Heart left ventricle (tissue), 16 donors: ENCODE data around the gene PML. TPM values are rescaled to one million over a fixed set of nuclear protein-coding genes. Genes with fewer than 3 reads are reported as not detected.
"Not testable (repeated sequence)": the region's sequence is repeated elsewhere in the genome, so short reads cannot be mapped to it uniquely, and the experiment has no call there.

Experiments used
- ATAC-seq, 4 donors: fragments of 200-7000 bp; cut with Tn5 transposase; one replicate each; pipeline ENCODE4 v1.9.1; 2020 to 2022; ENCODE audit warnings: moderate library complexity in 4 of 4, mild to moderate bottlenecking in 3 of 4, moderate number of reproducible peaks in 1 of 4
- DNase-seq, 5 donors: peaks; one replicate each; pipeline ENCODE4 v3.0.0-alpha.2; 2020
- H3K27ac ChIP-seq, 12 donors: fragments of 200-600 bp; sonication (generic) in 4 of 12; one replicate each; pipeline versions ENCODE4 v1.5.0 to v1.8.0; 2016 to 2022; ENCODE audit warnings: mild to moderate bottlenecking in 2 of 12
- H3K27me3 ChIP-seq, 9 donors: fragments of 200-600 bp; sonication (generic) in 2 of 9; one replicate each; pipeline versions ENCODE4 v1.5.1 to v1.8.0; 2016 to 2022; ENCODE audit warnings: mild to moderate bottlenecking in 3 of 9
- H3K36me3 ChIP-seq, 9 donors: fragments of 200-600 bp; sonication (generic) in 2 of 9; one replicate each; pipeline versions ENCODE4 v1.5.0 to v1.8.0; 2018 to 2022; ENCODE audit warnings: mild to moderate bottlenecking in 2 of 9
- H3K4me1 ChIP-seq, 12 donors: fragments of 200-600 bp; sonication (generic) in 4 of 12; one replicate each; pipeline versions ENCODE4 v1.5.0 to v1.8.0; 2016 to 2022; ENCODE audit warnings: mild to moderate bottlenecking in 3 of 12
- H3K4me3 ChIP-seq, 12 donors: fragments of 200-600 bp; sonication (generic) in 4 of 12; one replicate each; pipeline versions ENCODE4 v1.5.0 to v1.8.0; 2017 to 2022; ENCODE audit warnings: mild to moderate bottlenecking in 9 of 12, moderate library complexity in 4 of 12
- H3K9me3 ChIP-seq, 12 donors: fragments of 200-600 bp; sonication (generic) in 4 of 12; one replicate each; pipeline versions ENCODE4 v1.5.0 to v1.8.0; 2016 to 2022; ENCODE audit warnings: mild to moderate bottlenecking in 1 of 12
- CTCF ChIP-seq, 12 donors: fragments of 200-600 bp; sonication (generic) in 4 of 12; IDR thresholded peaks; one replicate each; pipeline versions ENCODE4 v1.5.0 to v1.8.0; 2018 to 2022; ENCODE audit warnings: antibody characterized with exemption in 12 of 12, mild to moderate bottlenecking in 5 of 12
- POLR2A ChIP-seq, 2 donors: fragments of 450-650 bp; IDR thresholded peaks; one replicate each; pipeline ENCODE4 v1.6.1; 2017; ENCODE audit warnings: antibody characterized with exemption in 2 of 2, mild to moderate bottlenecking in 2 of 2, moderate library complexity in 2 of 2
- WGBS, 4 donors: extraction: QIAGEN DNeasy Blood & Tissue Kit in 2 of 4; methylation state at CpG; one replicate each; pipeline versions ENCODE4 v1.1.5 to v1.1.7; 2013 to 2018; 5-methylcytosine and 5-hydroxymethylcytosine counted together
- intact Hi-C, 10 donors: fragments of 100-400 bp; cut with DNase I; formaldehyde crosslinking; loops; one replicate each; pipeline versions ENCODE4 v1.11.1 to v1.14.2; 2022
- polyA plus RNA-seq, 2 donors: library from polyadenylated mRNA; stranded (reverse); fragments of 200-250 nt; gene quantifications; one replicate each; pipeline ENCODE4 v1.2.3, GENCODE V29; 2013
- total RNA-seq, 9 donors: library from RNA; depleted of rRNA in 2 of 9; stranded (reverse); fragments of >200 nt in 2 of 9; fragmentation: NEBNext Ultra II Directional in 3 of 9; extraction: Animal tissue kit (Norgen Biotek cat#: 25700) in 3 of 9; gene quantifications; one replicate each; pipeline versions ENCODE4 v1.1.0 to v1.2.4, GENCODE V29; 2016 to 2023
- donor health status: ischemic (EF 13 %, LVEDD 7.1; RV severe dilation, severe dysfunction).
- donor health status: healthy with polysubstance abuse.
- donor health status: DM: no; HTN: yes; CAD: no.
- donor health status: DM: no; HTN: no; CAD: no.
- donor health status: ischemic (EF 25% LVEDD 6.9; RV normal size, moderate dysfunction).
- donor health status: ischemic (EF 25% LVEDD 5.7; RV mildly dilated, moderate dysfunction).
- donor health status: healthy.
- donor health status: DM: yes; HTN: yes; CAD: no.
- donor health status: ischemic (EF 35%, LVEDD 5.7; RV mildly dilated, moderate dysfunction).
- donor health status: nonischemic (EF 11% LVEDD 7.7; RV severe dilation, severe dysfunction).
- donor health status: DM: yes; HTN: yes; CAD: no.
- donor health status: PGD.
- donor health status: ischemic (EF 29% LVEDD 5.4; RV normal size, mild dysfunction).
- donor health status: nonischemic (EF 23%, LVEDD 6.1; RV moderate dilation, normal function).

The PML gene
- total and polyA plus RNA-seq, 11 donors, result 17.0 to 68.7 (median 25.4) TPM

GRCh38 chr15:74062671-74063070 lies 68.2 kb downstream of the PML start:
- Histone ChIP-seq H3K4me3 (no peak overlapping the region), H3K27me3 (no peaks in the 10 kb centered on the region), H3K9me3 (no peaks in the 10 kb centered on the region), H3K4me1 (no peaks in the 10 kb centered on the region), H3K27ac (no peak overlapping the region), H3K36me3 (no peaks in the 10 kb centered on the region)
- intact Hi-C loops, result loop anchor here in 2 of 10 donors (10.0 kb wide), 1 partner anchor 1242 kb away; no protein-coding TSS in a partner anchor
- TF ChIP-seq POLR2A (IDR thresholded peaks at IDR 0.05) (no peak), CTCF (IDR thresholded peaks at IDR 0.05) (no peak)
- DNase-seq, result no peak
- WGBS, 4 donors, result 90 to 93% (median 92%) methylated on average over 5 to 7 of the region's 7 CpGs
- no peak for ATAC-seq

GRCh38 chr15:74063425-74064146 lies 69.1 kb downstream of the PML start:
- H3K4me1 ChIP-seq, result not testable (repeated sequence)
- 72 to 95% (median 86%) methylated on average over 9 to 11 of the region's 17 CpGs for WGBS, 4 donors

GRCh38 chr15:74064183-74064582 lies 69.7 kb downstream of the PML start:
- not testable (repeated sequence) for H3K4me1 ChIP-seq, H3K27me3 ChIP-seq, H3K4me3 ChIP-seq, H3K36me3 ChIP-seq, H3K27ac ChIP-seq, ATAC-seq, H3K9me3 ChIP-seq
- DNase-seq, result peak in 1 of 5 donors; percentile 1
- WGBS, 4 donors, result 92 to 100% (median 96%) methylated on average over 2 to 3 of the region's 3 CpGs
- intact Hi-C loops, result loop anchor here in 2 of 10 donors (10.0 kb wide), 1 partner anchor 1241 kb away; no protein-coding TSS in a partner anchor

More at GRCh38 chr15:74063425-74064146, 69.1 kb downstream of the PML start:
- intact Hi-C loops, result loop anchor here in 2 of 10 donors (10.0 kb wide), 1 partner anchor 1241 kb away; no protein-coding TSS in a partner anchor
- not testable (repeated sequence) for ATAC-seq, DNase-seq, H3K4me3 ChIP-seq, H3K27ac ChIP-seq, H3K36me3 ChIP-seq, H3K27me3 ChIP-seq, H3K9me3 ChIP-seq

- not testable (repeated sequence) for H3K27me3 ChIP-seq, H3K9me3 ChIP-seq, H3K4me1 ChIP-seq, H3K27ac ChIP-seq, H3K4me3 ChIP-seq, ATAC-seq, H3K36me3 ChIP-seq
- intact Hi-C loops, result loop anchor here in 2 of 10 donors (5.0 to 10.0 kb wide), 2 partner anchors 257 to 1240 kb away; no protein-coding TSS in a partner anchor
- 76 to 86% (median 79%) methylated on average over 8 of the region's 8 CpGs for WGBS, 4 donors
- DNase-seq, result peak in 1 of 5 donors; percentile 23
These were observed 70.3 kb downstream of the PML start for GRCh38 chr15:74064822-74065221.

GRCh38 chr15:74065684-74066411 lies 71.3 kb downstream of the PML start:
- not testable (repeated sequence) for H3K4me3 ChIP-seq, H3K9me3 ChIP-seq, H3K27me3 ChIP-seq, H3K36me3 ChIP-seq, H3K4me1 ChIP-seq, H3K27ac ChIP-seq
- ATAC-seq, result peak in 3 of 4 donors; percentile 80 to 89 (median 86)
- intact Hi-C loops, result loop anchor here in 2 of 10 donors (5.0 to 10.0 kb wide), 2 partner anchors 256 to 1239 kb away; no protein-coding TSS in a partner anchor
- TF ChIP-seq CTCF (IDR thresholded peaks at IDR 0.05), result peak; percentile 45 to 63 (median 54)
- peak in 3 of 5 donors; percentile 44 to 70 (median 50) for DNase-seq
- 0 to 70% (median 29%) methylated on average over 2 to 8 of the region's 13 CpGs for WGBS, 4 donors

- H3K36me3 ChIP-seq, H3K27me3 ChIP-seq, H3K27ac ChIP-seq, H3K4me3 ChIP-seq, H3K9me3 ChIP-seq, H3K4me1 ChIP-seq, intact Hi-C loops, ATAC-seq: not testable (repeated sequence)
- peak in 1 of 5 donors; percentile 61 for DNase-seq
- WGBS, 4 donors, result 85 to 88% (median 86%) methylated on average over 4 of the region's 6 CpGs
These were observed 77.1 kb downstream of the PML start for GRCh38 chr15:74071645-74072044.

- H3K4me1 ChIP-seq, intact Hi-C loops, H3K36me3 ChIP-seq, H3K4me3 ChIP-seq, H3K9me3 ChIP-seq, ATAC-seq, H3K27ac ChIP-seq, H3K27me3 ChIP-seq: not testable (repeated sequence)
- WGBS, 4 donors, result 80 to 90% (median 80%) methylated on average over 1 to 5 of the region's 9 CpGs; no CpG with 5 or more reads in 1 of the 4 donors
- DNase-seq, result peak in 1 of 5 donors; percentile 11
These were observed 77.6 kb downstream of the PML start for GRCh38 chr15:74072132-74072531.
